Hepatocyte (in vitro differentiated cells): ENCODE results near the gene GIMAP6.

ENCODE experiments used
- EZH2 ChIP-seq: fragments of 200-600 bp; sonication (generic); IDR thresholded peaks from 2 replicates; pipeline ENCODE4 v1.6.1; 2016; ENCODE audit warnings: antibody characterized with exemption, mild to moderate bottlenecking, borderline replicate concordance
- TF ChIP-seq, protein P1 (sequence below): fragments of 200-600 bp; sonication (generic); IDR thresholded peaks from 2 replicates; pipeline ENCODE4 v1.5.1; 2016; ENCODE audit warnings: antibody characterized with exemption, mild to moderate bottlenecking; ENCODE audit not compliant: poor library complexity

DNA sequence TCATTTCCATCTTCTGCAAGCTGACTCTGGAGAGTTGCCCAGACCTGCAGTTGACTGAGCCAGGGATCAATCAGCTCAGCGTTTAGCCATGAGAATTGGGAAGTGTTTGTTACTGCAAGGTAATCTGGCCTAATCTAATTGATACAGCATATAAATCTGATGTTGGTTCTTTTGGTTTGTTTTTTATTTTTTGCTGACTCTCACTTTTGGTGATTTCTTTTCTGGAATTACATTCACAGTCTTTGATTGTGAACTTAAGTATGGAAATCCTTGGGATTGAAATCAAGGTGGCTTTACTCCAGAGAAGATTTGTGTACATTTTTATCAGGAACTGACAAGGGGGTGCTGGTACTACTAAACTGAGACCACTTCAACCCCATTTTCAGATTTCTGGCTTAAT, 1.7 kb upstream of the GIMAP6 start:
- TF ChIP-seq, protein P1, sequence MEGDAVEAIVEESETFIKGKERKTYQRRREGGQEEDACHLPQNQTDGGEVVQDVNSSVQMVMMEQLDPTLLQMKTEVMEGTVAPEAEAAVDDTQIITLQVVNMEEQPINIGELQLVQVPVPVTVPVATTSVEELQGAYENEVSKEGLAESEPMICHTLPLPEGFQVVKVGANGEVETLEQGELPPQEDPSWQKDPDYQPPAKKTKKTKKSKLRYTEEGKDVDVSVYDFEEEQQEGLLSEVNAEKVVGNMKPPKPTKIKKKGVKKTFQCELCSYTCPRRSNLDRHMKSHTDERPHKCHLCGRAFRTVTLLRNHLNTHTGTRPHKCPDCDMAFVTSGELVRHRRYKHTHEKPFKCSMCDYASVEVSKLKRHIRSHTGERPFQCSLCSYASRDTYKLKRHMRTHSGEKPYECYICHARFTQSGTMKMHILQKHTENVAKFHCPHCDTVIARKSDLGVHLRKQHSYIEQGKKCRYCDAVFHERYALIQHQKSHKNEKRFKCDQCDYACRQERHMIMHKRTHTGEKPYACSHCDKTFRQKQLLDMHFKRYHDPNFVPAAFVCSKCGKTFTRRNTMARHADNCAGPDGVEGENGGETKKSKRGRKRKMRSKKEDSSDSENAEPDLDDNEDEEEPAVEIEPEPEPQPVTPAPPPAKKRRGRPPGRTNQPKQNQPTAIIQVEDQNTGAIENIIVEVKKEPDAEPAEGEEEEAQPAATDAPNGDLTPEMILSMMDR = no peak
- no peak for TF ChIP-seq EZH2
